ENCODE results near the gene GMCL2. TPM values are rescaled to one million over a fixed set of nuclear protein-coding genes. Genes with fewer than 3 reads are reported as not detected.
"Not testable (repeated sequence)": the region's sequence is repeated elsewhere in the genome, so short reads cannot be mapped to it uniquely, and the experiment has no call there.

GMCL2 gene
- total RNA-seq, 1 experiment from 2014 or later, result not detected

DNA sequence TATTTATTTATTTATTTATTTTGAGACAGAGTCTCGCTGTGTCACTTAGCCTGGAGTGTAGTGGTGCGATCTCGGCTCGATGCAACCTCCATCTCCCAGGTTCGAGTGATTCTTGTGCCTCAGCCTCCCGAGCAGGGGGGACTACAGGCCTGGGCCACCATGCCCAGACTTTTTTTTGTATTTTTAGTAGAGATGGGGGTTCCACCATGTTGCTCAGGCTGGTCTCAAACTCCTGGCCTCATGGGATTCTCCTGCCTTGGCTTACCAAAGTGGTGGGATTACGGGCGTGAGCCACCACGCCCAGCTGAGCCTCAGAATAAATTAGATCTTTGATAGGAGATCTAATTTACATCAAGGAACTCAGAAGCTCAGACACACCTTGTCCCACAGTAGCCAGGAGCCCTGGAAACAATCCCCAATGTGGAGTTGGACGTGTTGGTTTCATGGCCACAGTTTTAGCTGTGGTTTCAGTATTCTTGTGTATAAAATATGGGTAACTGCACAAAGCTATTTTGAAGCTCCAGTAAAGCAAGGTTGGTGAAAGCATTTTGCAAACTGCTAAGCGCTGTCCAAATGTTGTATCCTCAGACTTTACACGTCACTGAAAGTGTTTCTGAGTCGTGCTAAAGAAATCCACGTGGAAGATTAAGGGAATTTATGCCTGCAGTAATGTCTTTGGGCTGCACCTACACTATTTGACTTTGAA is 14.2 kb upstream of the GMCL2 start:
- POLR2A ChIA-PET, result interaction anchor here (0.6 kb wide), 1 partner anchor 424 kb away, joined by 3 read pairs; no protein-coding TSS in a partner anchor
- peaks cover 14% of the 10 kb centered on the region for H3K4me1 Mint-ChIP-seq (ENCODE audit: low read depth, unreplicated experiment)
- Histone ChIP-seq H3K9me3 (no peaks in the 10 kb centered on the region), H3K27me3 (replicated peaks; ENCODE audit: control insufficient read depth, insufficient read depth, low read length) (no peaks in the 10 kb centered on the region), H3K4me1 (peaks cover 3% of the 10 kb centered on the region; the same call in 1 of the 2 replicates), H3K4me3 (ENCODE audit: low read depth, low read length) (no peak overlapping the region), H3K36me3 (ENCODE audit: control insufficient read depth, insufficient read depth, low read length) (0 out of 2 replicates have a peak, but pooled peaks cover 2% of the 10 kb centered on the region)
- intact Hi-C loops (cut with micrococcal nuclease; ENCODE audit: unreplicated experiment), result no loop called here
- TF ChIP-seq, protein P1, sequence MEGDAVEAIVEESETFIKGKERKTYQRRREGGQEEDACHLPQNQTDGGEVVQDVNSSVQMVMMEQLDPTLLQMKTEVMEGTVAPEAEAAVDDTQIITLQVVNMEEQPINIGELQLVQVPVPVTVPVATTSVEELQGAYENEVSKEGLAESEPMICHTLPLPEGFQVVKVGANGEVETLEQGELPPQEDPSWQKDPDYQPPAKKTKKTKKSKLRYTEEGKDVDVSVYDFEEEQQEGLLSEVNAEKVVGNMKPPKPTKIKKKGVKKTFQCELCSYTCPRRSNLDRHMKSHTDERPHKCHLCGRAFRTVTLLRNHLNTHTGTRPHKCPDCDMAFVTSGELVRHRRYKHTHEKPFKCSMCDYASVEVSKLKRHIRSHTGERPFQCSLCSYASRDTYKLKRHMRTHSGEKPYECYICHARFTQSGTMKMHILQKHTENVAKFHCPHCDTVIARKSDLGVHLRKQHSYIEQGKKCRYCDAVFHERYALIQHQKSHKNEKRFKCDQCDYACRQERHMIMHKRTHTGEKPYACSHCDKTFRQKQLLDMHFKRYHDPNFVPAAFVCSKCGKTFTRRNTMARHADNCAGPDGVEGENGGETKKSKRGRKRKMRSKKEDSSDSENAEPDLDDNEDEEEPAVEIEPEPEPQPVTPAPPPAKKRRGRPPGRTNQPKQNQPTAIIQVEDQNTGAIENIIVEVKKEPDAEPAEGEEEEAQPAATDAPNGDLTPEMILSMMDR (IDR thresholded peaks at IDR 0.05; ENCODE audit: insufficient read depth in 1 of 2, low read depth in 1 of 2, low read length in 1 of 2, severe bottlenecking in 1 of 2, unreplicated experiment in 1 of 2), result no peak
- CTCF ChIA-PET, result no interaction called here
- no peak for DNase-seq
- peaks cover 2% of the 10 kb centered on the region for H3K27me3 Mint-ChIP-seq (ENCODE audit: insufficient read depth, unreplicated experiment)
- H3K36me3 Mint-ChIP-seq (ENCODE audit: insufficient read depth, unreplicated experiment), result peaks cover 22% of the 10 kb centered on the region
- H3K27ac Mint-ChIP-seq (ENCODE audit: unreplicated experiment), result no peak overlapping the region
- BruUV-seq (replicated peaks), result no TSS peak
- H3K4me3 Mint-ChIP-seq (ENCODE audit: unreplicated experiment), result no peak overlapping the region
- H3K9me3 Mint-ChIP-seq (ENCODE audit: unreplicated experiment), result no peaks in the 10 kb centered on the region

DNA sequence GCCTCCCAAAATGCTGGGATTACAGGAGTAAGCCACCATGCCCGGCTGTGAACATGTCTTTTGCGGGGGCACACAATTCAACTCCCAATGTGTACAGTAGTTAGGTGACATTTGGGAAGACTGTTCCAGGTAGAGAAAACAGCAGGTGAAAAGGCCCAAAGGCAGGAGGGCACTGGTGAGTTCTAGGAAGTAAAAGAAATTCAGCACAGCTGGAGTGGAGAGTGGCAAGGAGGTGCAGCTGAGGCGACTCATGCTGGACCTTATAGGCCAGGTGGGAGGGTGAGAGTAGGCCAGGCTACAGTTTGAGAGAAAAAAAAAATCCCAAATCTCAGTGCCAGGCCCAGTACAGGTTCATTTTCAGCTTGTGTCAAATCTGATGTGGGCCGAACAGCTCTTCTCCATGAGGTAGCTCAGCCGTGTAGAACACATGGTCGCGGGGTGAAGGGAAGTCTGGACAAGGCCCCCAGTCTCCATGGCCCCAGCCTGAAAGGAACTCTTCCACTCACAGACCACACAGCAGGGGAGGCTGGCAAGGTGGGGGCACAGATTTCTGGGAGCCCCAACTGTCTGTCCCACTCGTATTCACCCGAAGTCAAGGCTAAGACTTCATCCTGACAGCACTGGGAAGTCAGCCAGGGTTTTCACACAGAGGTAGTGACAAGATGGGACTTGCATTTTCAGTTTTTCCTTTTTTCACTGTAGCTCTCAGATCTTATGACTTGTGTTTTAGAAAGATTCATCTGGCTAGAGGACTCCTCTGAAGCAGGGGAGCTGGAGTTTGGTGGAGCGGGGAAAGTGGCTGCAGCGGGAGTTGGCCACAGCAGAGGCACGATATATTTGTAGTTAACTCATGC is 12.6 kb upstream of the GMCL2 start:
- Histone ChIP-seq H3K4me3 (ENCODE audit: low read depth, low read length) (no peak overlapping the region), H3K36me3 (ENCODE audit: control insufficient read depth, insufficient read depth, low read length) (no peaks in the 10 kb centered on the region), H3K27me3 (replicated peaks; ENCODE audit: control insufficient read depth, insufficient read depth, low read length) (no peaks in the 10 kb centered on the region), H3K9me3 (no peaks in the 10 kb centered on the region), H3K4me1 (no peaks in the 10 kb centered on the region)
- Mint-ChIP-seq H3K9me3 (ENCODE audit: unreplicated experiment) (no peaks in the 10 kb centered on the region), H3K4me1 (ENCODE audit: low read depth, unreplicated experiment) (peaks cover 6% of the 10 kb centered on the region), H3K36me3 (ENCODE audit: insufficient read depth, unreplicated experiment) (peaks cover 9% of the 10 kb centered on the region), H3K27ac (ENCODE audit: unreplicated experiment) (no peak overlapping the region), H3K4me3 (ENCODE audit: unreplicated experiment) (no peak overlapping the region), H3K27me3 (ENCODE audit: insufficient read depth, unreplicated experiment) (peaks cover 3% of the 10 kb centered on the region)
- no peak for DNase-seq
- CTCF ChIA-PET, result no interaction called here
- POLR2A ChIA-PET, result no interaction called here
- TF ChIP-seq, protein P1 (IDR thresholded peaks at IDR 0.05; ENCODE audit: insufficient read depth in 1 of 2, low read depth in 1 of 2, low read length in 1 of 2, severe bottlenecking in 1 of 2, unreplicated experiment in 1 of 2), result no peak
- intact Hi-C loops (cut with micrococcal nuclease; ENCODE audit: unreplicated experiment), result no loop called here
- BruUV-seq (replicated peaks), result no TSS peak

DNA sequence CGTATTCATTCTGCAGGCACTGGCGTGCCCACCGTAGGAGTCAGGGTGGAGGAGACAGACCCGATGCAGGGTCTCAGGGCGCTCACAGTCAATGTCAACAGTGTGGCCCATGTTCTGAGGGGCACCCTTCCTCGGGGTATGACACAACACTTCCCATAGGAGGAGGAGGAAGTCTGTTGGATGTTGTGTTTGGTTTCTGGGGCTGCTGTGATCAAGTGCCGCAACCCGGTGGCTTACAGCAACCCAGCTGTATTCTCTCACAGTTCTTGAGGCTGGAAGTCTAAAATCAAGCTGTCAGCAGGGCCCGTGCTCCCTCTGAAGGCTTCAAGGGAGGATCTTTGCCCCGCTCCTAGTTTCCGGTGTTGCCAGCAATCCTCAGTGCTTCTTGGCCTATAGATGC is 11.5 kb upstream of the GMCL2 start:
- intact Hi-C loops (cut with micrococcal nuclease; ENCODE audit: unreplicated experiment), result no loop called here
- Mint-ChIP-seq H3K9me3 (ENCODE audit: unreplicated experiment) (no peaks in the 10 kb centered on the region), H3K4me3 (ENCODE audit: unreplicated experiment) (no peak overlapping the region), H3K4me1 (ENCODE audit: low read depth, unreplicated experiment) (no peaks in the 10 kb centered on the region), H3K27ac (ENCODE audit: unreplicated experiment) (no peak overlapping the region), H3K36me3 (ENCODE audit: insufficient read depth, unreplicated experiment) (no peaks in the 10 kb centered on the region), H3K27me3 (ENCODE audit: insufficient read depth, unreplicated experiment) (peaks cover 2% of the 10 kb centered on the region)
- no peak for DNase-seq
- POLR2A ChIA-PET, result no interaction called here
- H3K36me3 ChIP-seq (ENCODE audit: control insufficient read depth, insufficient read depth, low read length), result no peaks in the 10 kb centered on the region
- no peaks in the 10 kb centered on the region for H3K27me3 ChIP-seq (replicated peaks; ENCODE audit: control insufficient read depth, insufficient read depth, low read length)
- H3K9me3 ChIP-seq, result no peaks in the 10 kb centered on the region
- no peak overlapping the region for H3K4me3 ChIP-seq (ENCODE audit: low read depth, low read length)
- no TSS peak for BruUV-seq (replicated peaks)
- TF ChIP-seq, protein P1 (IDR thresholded peaks at IDR 0.05; ENCODE audit: insufficient read depth in 1 of 2, low read depth in 1 of 2, low read length in 1 of 2, severe bottlenecking in 1 of 2, unreplicated experiment in 1 of 2), result no peak
- CTCF ChIA-PET, result no interaction called here
- H3K4me1 ChIP-seq, result no peaks in the 10 kb centered on the region

DNA sequence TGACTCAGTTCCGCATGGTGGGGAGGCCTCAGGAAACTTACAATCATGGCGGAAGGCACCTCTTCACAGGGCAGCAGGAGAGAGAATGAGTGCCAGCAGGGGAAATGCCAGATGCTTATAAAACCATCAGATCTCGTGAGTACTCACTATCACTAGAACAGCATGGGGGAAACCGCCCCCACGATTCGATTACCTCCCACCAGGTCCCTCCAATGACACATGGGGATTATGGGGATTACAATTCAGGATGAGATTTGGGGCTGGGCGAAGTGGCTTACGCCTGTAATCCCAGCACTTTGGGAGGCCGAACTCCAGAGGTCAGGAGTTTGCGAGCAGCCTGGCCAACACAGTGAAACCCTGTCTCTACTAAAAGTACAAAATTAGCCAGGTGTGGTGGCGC is 11.0 kb upstream of the GMCL2 start:
- intact Hi-C loops (cut with micrococcal nuclease; ENCODE audit: unreplicated experiment); H3K4me3 ChIP-seq (ENCODE audit: low read depth, low read length); H3K9me3 ChIP-seq; H3K27me3 ChIP-seq (replicated peaks; ENCODE audit: control insufficient read depth, insufficient read depth, low read length); H3K4me3 Mint-ChIP-seq (ENCODE audit: unreplicated experiment); H3K27ac Mint-ChIP-seq (ENCODE audit: unreplicated experiment); BruUV-seq (replicated peaks); H3K9me3 Mint-ChIP-seq (ENCODE audit: unreplicated experiment); H3K4me1 ChIP-seq; H3K27me3 Mint-ChIP-seq (ENCODE audit: insufficient read depth, unreplicated experiment); H3K36me3 Mint-ChIP-seq (ENCODE audit: insufficient read depth, unreplicated experiment); POLR2A ChIA-PET; CTCF ChIA-PET; H3K4me1 Mint-ChIP-seq (ENCODE audit: low read depth, unreplicated experiment); DNase-seq; H3K36me3 ChIP-seq (ENCODE audit: control insufficient read depth, insufficient read depth, low read length): not testable (repeated sequence)
